Panc1 (cell line): ENCODE data around the gene ADCY3. TPM values are rescaled to one million over a fixed set of nuclear protein-coding genes. Genes with fewer than 3 reads are reported as not detected.

Experiments used
- ATAC-seq: fragments of 200-7000 bp; cut with Tn5 transposase; 2 replicates; pipeline ENCODE4 v1.9.1; 2020; ENCODE audit warnings: mild to moderate bottlenecking, moderate library complexity
- BruUV-seq: library from RNA; stranded (reverse); fragments of 400-500 nt; replicated peaks from 2 replicates; lab custom pipeline; 2021; lab: Mats Ljungman, UMichigan
- CTCF ChIA-PET: fragments of 300-600 bp; sonication (Branson Sonifier 250); formaldehyde crosslinking; loops from one replicate; lab custom pipeline; 2022; ENCODE audit warnings: antibody characterized with exemption; lab: Charles Lee
- POLR2A ChIA-PET: fragments of 300-600 bp; sonication (Branson Sonifier 250); formaldehyde crosslinking; loops from one replicate; lab custom pipeline; 2022; ENCODE audit warnings: antibody characterized with exemption; lab: Charles Lee
- DNase-seq: peaks from one replicate; pipeline ENCODE4 v3.0.0-alpha.2; 2010; ENCODE audit warnings: low read depth, low spot score
- H3K27ac ChIP-seq: 2 replicates; pipeline ENCODE4 v1.5.1; 2011; ENCODE audit warnings: mild to moderate bottlenecking, low read length, inconsistent platforms
- H3K27me3 ChIP-seq: fragments of 200-500 bp; sonication (Bioruptor generic); 2 replicates; pipeline ENCODE4 v1.6.0; 2014; ENCODE audit warnings: low read length, inconsistent platforms; ENCODE audit not compliant: control insufficient read depth, insufficient read depth
- H3K36me3 ChIP-seq: fragments of 200-500 bp; sonication (Bioruptor generic); 2 replicates; pipeline ENCODE4 v1.5.1; 2014; ENCODE audit warnings: inconsistent platforms, mild to moderate bottlenecking, low read length, moderate library complexity; ENCODE audit not compliant: control insufficient read depth, insufficient read depth
- H3K4me1 ChIP-seq: 2 replicates; pipeline ENCODE4 v1.5.1; 2011; ENCODE audit warnings: inconsistent platforms, mild to moderate bottlenecking, low read length, moderate library complexity; ENCODE audit not compliant: control insufficient read depth, insufficient read depth
- H3K4me3 ChIP-seq, 2 experiments: 2 replicates each; pipeline ENCODE4 v1.5.1; 2011 to 2012; ENCODE audit warnings: low read depth in 2 of 2, low read length in 2 of 2, mild to moderate bottlenecking in 2 of 2, inconsistent platforms in 1 of 2, moderate library complexity in 1 of 2
- H3K9me3 ChIP-seq: fragments of 200-500 bp; sonication (Bioruptor generic); 2 replicates; pipeline ENCODE4 v1.5.1; 2014; ENCODE audit warnings: low read depth, mild to moderate bottlenecking, inconsistent platforms, low read length, moderate library complexity; ENCODE audit not compliant: control insufficient read depth, insufficient read depth
- CTCF ChIP-seq: fragments of 450-650 bp; IDR thresholded peaks from 2 replicates; pipeline ENCODE4 v1.5.1; 2017; ENCODE audit warnings: mild to moderate bottlenecking
- POLR2AphosphoS5 ChIP-seq: IDR thresholded peaks from 2 replicates; pipeline ENCODE4 v1.6.1; 2012; ENCODE audit warnings: mild to moderate bottlenecking, low read depth, low read length, moderate library complexity
- REST ChIP-seq, 2 experiments: IDR thresholded peaks; 2 replicates each; pipeline ENCODE4 v1.6.1; 2011 to 2012; ENCODE audit warnings: low read depth in 2 of 2, control low read depth in 1 of 2, low read length in 1 of 2, mild to moderate bottlenecking in 1 of 2, moderate library complexity in 1 of 2; ENCODE audit not compliant: insufficient read depth in 1 of 2
- SIN3A ChIP-seq: IDR thresholded peaks from 2 replicates; pipeline ENCODE4 v1.6.1; 2012; ENCODE audit warnings: low read depth, mild to moderate bottlenecking, low read length, moderate library complexity, borderline replicate concordance; ENCODE audit not compliant: insufficient read depth
- TCF7L2 ChIP-seq: IDR thresholded peaks from 2 replicates; pipeline ENCODE4 v1.6.1; 2011; ENCODE audit warnings: mild to moderate bottlenecking, low read depth, low read length, inconsistent platforms
- in situ Hi-C: cut with HindIII; loops from 2 replicates; pipeline ENCODE4 v1.10.0; 2016; ENCODE audit warnings: low sequenced_read_pairs, low pct_unique_long_range_greater_than_20kb
- intact Hi-C: fragments of 100-400 bp; cut with micrococcal nuclease; formaldehyde crosslinking; loops from one replicate; pipeline ENCODE4 v1.10.0; 2022; ENCODE audit not compliant: unreplicated experiment
- total RNA-seq: library from RNA; stranded (reverse); gene quantifications from one replicate; pipeline ENCODE4 v1.2.1, GENCODE V29; 2021; ENCODE audit not compliant: unreplicated experiment

Gene ADCY3
- total RNA-seq, 1 experiment from 2014 or later, result 34.1 TPM

DNA sequence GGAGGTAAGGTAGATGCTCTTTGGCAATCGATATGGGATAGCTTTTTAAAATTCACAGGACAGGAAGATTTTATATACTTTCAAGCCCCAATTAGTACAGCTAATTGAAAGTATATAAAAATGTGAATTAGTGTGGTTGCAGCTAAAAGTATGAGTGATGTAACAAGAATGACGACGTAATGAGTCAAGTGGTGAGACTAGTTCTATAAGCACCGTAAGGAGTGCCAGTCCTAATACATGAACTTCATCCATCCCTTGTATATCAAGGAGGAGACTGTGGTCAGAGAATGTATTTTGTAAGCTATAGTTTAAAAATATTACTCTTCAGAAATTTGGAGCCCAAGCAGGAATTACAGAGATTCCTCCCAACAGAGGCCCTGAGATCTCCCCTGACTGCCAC is 25.9 kb upstream of the ADCY3 start:
- BruUV-seq, result no TSS peak
- H3K9me3 ChIP-seq, result no peaks in the 10 kb centered on the region
- TF ChIP-seq SIN3A, result no peak
- no peak for TF ChIP-seq POLR2AphosphoS5
- TF ChIP-seq TCF7L2, result no peak
- TF ChIP-seq REST (IDR thresholded peaks at IDR 0.05; ENCODE audit: insufficient read depth in 1 of 2, low read depth in 2 of 2, low read length in 1 of 2), result no peak
- TF ChIP-seq CTCF, result no peak
- ChIA-PET POLR2A (no interaction called here), CTCF (interaction anchor here (0.9 kb wide), 1 partner anchor 172 kb away, joined by 3 read pairs; no protein-coding TSS in a partner anchor)
- in situ Hi-C loops, result no loop called here
- H3K27ac ChIP-seq, result no peak overlapping the region
- ATAC-seq (no peak), DNase-seq (no peak)
- 0 out of 2 replicates have a peak, but pooled peaks cover 2% of the 10 kb centered on the region for H3K36me3 ChIP-seq
- intact Hi-C loops, result no loop called here
- no peaks in the 10 kb centered on the region for H3K4me1 ChIP-seq
- no peak overlapping the region for H3K4me3 ChIP-seq
- no peaks in the 10 kb centered on the region for H3K27me3 ChIP-seq

DNA sequence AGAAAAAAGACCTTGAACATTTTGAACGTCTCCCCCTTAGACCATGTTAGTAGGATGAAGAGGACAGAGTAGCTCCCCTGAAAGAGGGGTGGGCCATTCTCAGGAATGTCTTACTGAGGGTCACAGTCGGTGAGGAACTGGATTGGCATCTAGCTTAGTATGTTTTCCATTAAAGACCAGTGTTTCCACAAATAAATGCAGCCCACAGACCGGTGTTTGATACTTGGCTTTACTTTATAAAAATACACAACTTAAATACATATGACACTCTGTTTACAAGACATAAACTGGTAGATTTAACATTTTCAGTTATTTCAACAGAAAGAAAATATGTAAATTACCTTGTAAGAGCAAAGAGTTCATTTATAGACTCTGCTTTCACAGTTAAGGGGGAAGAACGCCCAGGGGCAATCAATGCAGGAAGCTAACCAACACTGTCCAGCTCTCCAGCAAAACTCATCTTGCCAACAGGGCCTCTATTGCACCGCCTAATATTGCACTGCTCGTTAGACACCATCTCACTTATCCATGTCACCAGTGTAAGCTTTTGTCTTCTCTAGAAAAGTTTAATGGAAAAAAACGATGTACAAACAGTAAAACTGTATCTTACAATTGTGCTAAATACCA is 23.5 kb upstream of the ADCY3 start:
- TF ChIP-seq SIN3A (no peak), TCF7L2 (no peak), REST (IDR thresholded peaks at IDR 0.05; ENCODE audit: insufficient read depth in 1 of 2, low read depth in 2 of 2, low read length in 1 of 2) (no peak), POLR2AphosphoS5 (no peak), CTCF (no peak)
- Histone ChIP-seq H3K4me1 (no peaks in the 10 kb centered on the region), H3K36me3 (0 out of 2 replicates have a peak, but pooled peaks cover 2% of the 10 kb centered on the region), H3K9me3 (no peaks in the 10 kb centered on the region), H3K4me3 (no peak overlapping the region), H3K27me3 (no peaks in the 10 kb centered on the region), H3K27ac (no peak overlapping the region)
- no TSS peak for BruUV-seq
- ChIA-PET CTCF (interaction anchor here (0.6 to 0.7 kb wide), 2 partner anchors 34 to 730 kb away, joined by 3 to 11 read pairs; no protein-coding TSS in a partner anchor), POLR2A (interaction anchor here (0.6 kb wide), 1 partner anchor 184 kb away, joined by 9 read pairs; no protein-coding TSS in a partner anchor)
- DNase-seq (no peak), ATAC-seq (no peak)
- intact Hi-C loops (no loop called here), in situ Hi-C loops (no loop called here)
